ENCODE measurements around the gene KYAT1. TPM values are rescaled to one million over a fixed set of nuclear protein-coding genes. Genes with fewer than 3 reads are reported as not detected.

The KYAT1 gene
- total RNA-seq, 1 experiment from 2014 or later: 6.1 TPM

- H3K27ac ChIP-seq (ENCODE audit: low read length): no peak overlapping the region
- peaks cover 3% of the 10 kb centered on the region; the same call in 1 of the 2 replicates for H3K4me1 ChIP-seq (ENCODE audit: control insufficient read depth, insufficient read depth, low read length)
- BruUV-seq (replicated peaks): no TSS peak
- no peak overlapping the region for H3K4me3 ChIP-seq (ENCODE audit: low read depth in 2 of 2, low read length in 2 of 2)
- ATAC-seq: no peak
- ChIA-PET POLR2A (interaction anchor here (0.6 kb wide), 1 partner anchor 62 kb away, joined by 4 read pairs; no protein-coding TSS in a partner anchor), CTCF (no interaction called here)
- intact Hi-C loops (cut with micrococcal nuclease; ENCODE audit: unreplicated experiment): no loop called here
- DNase-seq (ENCODE audit: low read depth, low spot score): no peak
- H3K9me3 ChIP-seq (ENCODE audit: control insufficient read depth, insufficient read depth, low read depth, low read length): no peaks in the 10 kb centered on the region
- no peaks in the 10 kb centered on the region for H3K27me3 ChIP-seq (ENCODE audit: control insufficient read depth, insufficient read depth, low read length)
- no peak for TF ChIP-seq POLR2AphosphoS5 (IDR thresholded peaks at IDR 0.05; ENCODE audit: low read depth, low read length)
- TF ChIP-seq, protein P1, sequence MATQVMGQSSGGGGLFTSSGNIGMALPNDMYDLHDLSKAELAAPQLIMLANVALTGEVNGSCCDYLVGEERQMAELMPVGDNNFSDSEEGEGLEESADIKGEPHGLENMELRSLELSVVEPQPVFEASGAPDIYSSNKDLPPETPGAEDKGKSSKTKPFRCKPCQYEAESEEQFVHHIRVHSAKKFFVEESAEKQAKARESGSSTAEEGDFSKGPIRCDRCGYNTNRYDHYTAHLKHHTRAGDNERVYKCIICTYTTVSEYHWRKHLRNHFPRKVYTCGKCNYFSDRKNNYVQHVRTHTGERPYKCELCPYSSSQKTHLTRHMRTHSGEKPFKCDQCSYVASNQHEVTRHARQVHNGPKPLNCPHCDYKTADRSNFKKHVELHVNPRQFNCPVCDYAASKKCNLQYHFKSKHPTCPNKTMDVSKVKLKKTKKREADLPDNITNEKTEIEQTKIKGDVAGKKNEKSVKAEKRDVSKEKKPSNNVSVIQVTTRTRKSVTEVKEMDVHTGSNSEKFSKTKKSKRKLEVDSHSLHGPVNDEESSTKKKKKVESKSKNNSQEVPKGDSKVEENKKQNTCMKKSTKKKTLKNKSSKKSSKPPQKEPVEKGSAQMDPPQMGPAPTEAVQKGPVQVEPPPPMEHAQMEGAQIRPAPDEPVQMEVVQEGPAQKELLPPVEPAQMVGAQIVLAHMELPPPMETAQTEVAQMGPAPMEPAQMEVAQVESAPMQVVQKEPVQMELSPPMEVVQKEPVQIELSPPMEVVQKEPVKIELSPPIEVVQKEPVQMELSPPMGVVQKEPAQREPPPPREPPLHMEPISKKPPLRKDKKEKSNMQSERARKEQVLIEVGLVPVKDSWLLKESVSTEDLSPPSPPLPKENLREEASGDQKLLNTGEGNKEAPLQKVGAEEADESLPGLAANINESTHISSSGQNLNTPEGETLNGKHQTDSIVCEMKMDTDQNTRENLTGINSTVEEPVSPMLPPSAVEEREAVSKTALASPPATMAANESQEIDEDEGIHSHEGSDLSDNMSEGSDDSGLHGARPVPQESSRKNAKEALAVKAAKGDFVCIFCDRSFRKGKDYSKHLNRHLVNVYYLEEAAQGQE (IDR thresholded peaks at IDR 0.05; ENCODE audit: insufficient read depth in 1 of 2, low read depth in 2 of 2, low read length in 1 of 2): no peak
- no peak for TF ChIP-seq TCF7L2 (IDR thresholded peaks at IDR 0.05; ENCODE audit: low read depth, low read length)
- no peak for TF ChIP-seq CTCF (IDR thresholded peaks at IDR 0.05)
- TF ChIP-seq SIN3A (IDR thresholded peaks at IDR 0.05; ENCODE audit: borderline replicate concordance, insufficient read depth, low read depth, low read length): no peak
- in situ Hi-C loops (cut with HindIII; ENCODE audit: low pct_unique_long_range_greater_than_20kb, low sequenced_read_pairs): no loop called here
- H3K36me3 ChIP-seq (ENCODE audit: control insufficient read depth, insufficient read depth, low read length): no peaks in the 10 kb centered on the region; the same call in 1 of the 2 replicates
These were observed 60.8 kb downstream of the KYAT1 start for GRCh38 chr9:128820665-128821583.

- POLR2A ChIA-PET: interaction anchor here (0.6 kb wide), 1 partner anchor 63 kb away, joined by 4 read pairs; no protein-coding TSS in a partner anchor
- BruUV-seq (replicated peaks): TSS peak; percentile 77
- H3K4me3 ChIP-seq (ENCODE audit: low read depth in 2 of 2, low read length in 2 of 2): peak overlapping the region; percentile 48 to 53
- H3K36me3 ChIP-seq (ENCODE audit: control insufficient read depth, insufficient read depth, low read length): no peaks in the 10 kb centered on the region; the same call in 1 of the 2 replicates
- intact Hi-C loops (cut with micrococcal nuclease; ENCODE audit: unreplicated experiment): loop anchor here (10.0 kb wide), 1 partner anchor 85 kb away; no protein-coding TSS in a partner anchor
- H3K4me1 ChIP-seq (ENCODE audit: control insufficient read depth, insufficient read depth, low read length): peaks cover 3% of the 10 kb centered on the region; the same call in 1 of the 2 replicates
- H3K9me3 ChIP-seq (ENCODE audit: control insufficient read depth, insufficient read depth, low read depth, low read length): no peaks in the 10 kb centered on the region
- TF ChIP-seq TCF7L2 (IDR thresholded peaks at IDR 0.05; ENCODE audit: low read depth, low read length) (no peak), SIN3A (IDR thresholded peaks at IDR 0.05; ENCODE audit: borderline replicate concordance, insufficient read depth, low read depth, low read length) (0 out of 2 replicates have a peak, but pooled peaks have one; percentile 45)
- H3K27ac ChIP-seq (ENCODE audit: low read length): no peak overlapping the region
- no peak for DNase-seq (ENCODE audit: low read depth, low spot score)
- CTCF ChIA-PET: no interaction called here
- H3K27me3 ChIP-seq (ENCODE audit: control insufficient read depth, insufficient read depth, low read length): no peaks in the 10 kb centered on the region
- in situ Hi-C loops (cut with HindIII; ENCODE audit: low pct_unique_long_range_greater_than_20kb, low sequenced_read_pairs): no loop called here
- ATAC-seq: peak; percentile 32
These were observed 61.8 kb downstream of the KYAT1 start for GRCh38 chr9:128819716-128820664.
